Dendritic cell treated with granulocyte-macrophage colony-stimulating factor and Interleukin-4, amounts not matched to agents 40 ng/mL and 50 ng/mL, for 4 days (primary cell): ENCODE measurements around the gene CSNK1G3.
"Not testable (repeated sequence)": the region's sequence is repeated elsewhere in the genome, so short reads cannot be mapped to it uniquely, and the experiment has no call there.

Source experiments
- H3K27ac Mint-ChIP-seq: one replicate; pipeline ENCODE4 v1.8.0; 2022; ENCODE audit warnings: mild to moderate bottlenecking, mixed read lengths
- H3K27me3 Mint-ChIP-seq: one replicate; pipeline ENCODE4 v1.8.0; 2022; ENCODE audit warnings: mild to moderate bottlenecking, mixed read lengths
- H3K36me3 Mint-ChIP-seq: one replicate; pipeline ENCODE4 v1.8.0; 2022; ENCODE audit warnings: low read depth, mixed read lengths
- H3K4me1 Mint-ChIP-seq: one replicate; pipeline ENCODE4 v1.8.0; 2022; ENCODE audit warnings: low read depth, mixed read lengths
- H3K4me3 Mint-ChIP-seq: one replicate; pipeline ENCODE4 v1.8.0; 2022; ENCODE audit warnings: mild to moderate bottlenecking, moderate library complexity, mixed read lengths
- H3K9me3 Mint-ChIP-seq: one replicate; pipeline ENCODE4 v1.8.0; 2022; ENCODE audit warnings: mixed read lengths
- intact Hi-C: fragments of 100-400 bp; cut with micrococcal nuclease; formaldehyde crosslinking; loops from one replicate; pipeline ENCODE4 v1.15.0; 2022

Gene CSNK1G3

DNA sequence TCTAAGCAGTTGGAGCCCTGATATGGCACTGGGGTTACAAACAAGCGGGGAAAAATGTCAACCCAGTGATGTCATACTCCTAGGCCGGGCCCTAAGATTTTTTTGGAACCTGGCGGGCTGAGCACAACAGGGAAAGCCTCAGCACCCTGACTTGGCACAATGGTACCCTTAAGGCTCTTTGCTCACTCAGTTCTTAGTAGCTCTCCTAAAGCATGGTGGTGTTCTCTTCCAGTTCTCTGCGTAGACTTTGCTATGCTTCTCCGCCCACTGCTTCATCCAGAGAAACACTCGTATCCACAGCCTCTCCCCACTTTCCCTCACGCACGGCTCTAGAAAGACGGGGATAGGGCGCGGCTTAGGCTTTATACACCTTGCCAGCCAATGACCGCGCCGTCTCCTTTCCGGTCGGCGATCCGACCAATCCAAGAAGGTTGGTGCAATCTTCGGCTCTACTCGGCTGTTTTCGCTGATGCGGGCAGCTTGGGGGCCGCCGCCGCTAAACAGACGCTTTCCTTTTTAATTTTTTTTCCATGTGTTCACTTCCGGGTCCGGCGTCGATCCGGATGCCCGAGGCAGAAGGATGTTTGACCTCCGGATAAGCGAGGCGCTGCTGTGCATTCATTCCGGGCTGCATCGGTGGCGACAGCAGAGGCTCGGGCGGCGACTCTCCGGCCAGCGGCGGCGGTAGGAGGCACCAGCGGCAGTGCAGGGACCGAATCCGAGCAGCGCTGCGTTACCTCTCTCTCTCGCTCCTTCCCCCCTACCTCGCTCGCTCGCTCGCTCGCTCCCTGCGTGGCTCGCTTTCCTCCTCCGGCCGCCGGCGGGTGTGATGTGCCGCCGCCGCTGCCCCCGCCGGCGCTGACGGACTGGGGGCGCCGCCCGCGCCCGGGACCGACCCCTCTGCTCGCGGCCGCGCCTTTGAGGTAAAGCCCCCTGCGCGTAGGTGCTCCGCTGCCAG is at the start of gene CSNK1G3:
TSS of gene CSNK1G3 (plus strand) at position 530 of the 958 bp plus-strand sequence. CDS start 33,487 bp downstream, outside the sequence.
- Mint-ChIP-seq H3K9me3 (no peaks in the 10 kb centered on the region), H3K27ac (peak within 1 kb of the TSS; percentile 96), H3K4me3 (peak within 1 kb of the TSS; percentile 97), H3K36me3 (peaks cover 15% of the 10 kb centered on the region), H3K4me1 (peaks cover 28% of the 10 kb centered on the region), H3K27me3 (peaks cover 5% of the 10 kb centered on the region)
- intact Hi-C loops = loop anchor here (1.0 to 10.0 kb wide), 3 partner anchors 89 to 1547 kb away; partner anchors contain the start of genes CEP120 and SRFBP1

DNA sequence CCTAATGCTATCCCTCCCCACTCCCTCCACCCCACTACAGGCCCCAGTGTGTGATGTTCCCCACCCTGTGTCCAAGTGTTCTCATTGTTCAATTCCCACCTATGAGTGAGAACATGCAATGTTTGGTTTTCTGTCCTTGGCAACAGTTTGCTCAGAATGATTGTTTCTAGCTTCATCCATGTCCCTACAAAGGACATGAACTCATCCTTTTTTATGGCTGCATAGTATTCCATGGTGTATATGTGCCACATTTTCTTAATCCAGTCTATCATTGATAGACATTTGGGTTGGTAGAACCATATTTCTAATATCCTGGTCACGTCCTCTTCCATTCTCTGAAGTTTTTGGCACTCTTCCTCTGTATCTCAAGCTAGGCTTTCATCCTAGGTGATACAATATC is 45.1 kb upstream of the CSNK1G3 start:
- peaks cover 29% of the 10 kb centered on the region for H3K9me3 Mint-ChIP-seq
- H3K4me3 Mint-ChIP-seq, H3K27me3 Mint-ChIP-seq, H3K27ac Mint-ChIP-seq, H3K4me1 Mint-ChIP-seq, H3K36me3 Mint-ChIP-seq, intact Hi-C loops: not testable (repeated sequence)

GRCh38 chr5:123471385-123471784 is 40.6 kb upstream of the CSNK1G3 start:
- H3K4me1 Mint-ChIP-seq = peaks cover 1% of the 10 kb centered on the region
- peaks cover 29% of the 10 kb centered on the region for H3K9me3 Mint-ChIP-seq
- intact Hi-C loops = no loop called here
- no peak overlapping the region for H3K27ac Mint-ChIP-seq
- H3K27me3 Mint-ChIP-seq = peaks cover 8% of the 10 kb centered on the region
- H3K4me3 Mint-ChIP-seq = no peak overlapping the region
- no peaks in the 10 kb centered on the region for H3K36me3 Mint-ChIP-seq

- H3K9me3 Mint-ChIP-seq = peaks cover 22% of the 10 kb centered on the region
- intact Hi-C loops = no loop called here
- peaks cover 7% of the 10 kb centered on the region for H3K27me3 Mint-ChIP-seq
- H3K4me3 Mint-ChIP-seq = no peak overlapping the region
- no peaks in the 10 kb centered on the region for H3K4me1 Mint-ChIP-seq
- H3K36me3 Mint-ChIP-seq = no peaks in the 10 kb centered on the region
- H3K27ac Mint-ChIP-seq = no peak overlapping the region
These were observed 39.6 kb upstream of the CSNK1G3 start for GRCh38 chr5:123472150-123472924.

DNA sequence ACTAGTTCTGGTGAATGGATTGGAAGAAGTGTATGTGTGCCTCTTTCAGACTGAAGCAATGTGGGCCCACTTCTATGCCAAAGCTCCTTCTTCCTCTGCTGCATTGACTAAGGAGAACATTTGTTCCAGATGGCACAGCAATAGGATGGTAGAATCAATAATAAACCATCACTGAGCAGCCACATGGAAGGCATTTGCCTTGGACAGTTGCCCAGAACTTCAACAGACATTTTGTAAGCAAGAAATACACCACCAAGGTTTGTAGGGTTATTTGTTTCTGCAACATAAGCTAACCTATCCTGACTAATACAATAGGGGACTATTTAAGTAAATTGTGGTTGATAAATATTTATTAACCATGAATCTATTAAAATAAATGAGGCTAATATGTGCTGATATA is 37.7 kb upstream of the CSNK1G3 start:
- Mint-ChIP-seq H3K27me3 (peaks cover 5% of the 10 kb centered on the region), H3K27ac (no peak overlapping the region), H3K9me3 (peaks cover 12% of the 10 kb centered on the region), H3K36me3 (no peaks in the 10 kb centered on the region), H3K4me1 (no peaks in the 10 kb centered on the region), H3K4me3 (no peak overlapping the region)
- intact Hi-C loops = no loop called here

DNA sequence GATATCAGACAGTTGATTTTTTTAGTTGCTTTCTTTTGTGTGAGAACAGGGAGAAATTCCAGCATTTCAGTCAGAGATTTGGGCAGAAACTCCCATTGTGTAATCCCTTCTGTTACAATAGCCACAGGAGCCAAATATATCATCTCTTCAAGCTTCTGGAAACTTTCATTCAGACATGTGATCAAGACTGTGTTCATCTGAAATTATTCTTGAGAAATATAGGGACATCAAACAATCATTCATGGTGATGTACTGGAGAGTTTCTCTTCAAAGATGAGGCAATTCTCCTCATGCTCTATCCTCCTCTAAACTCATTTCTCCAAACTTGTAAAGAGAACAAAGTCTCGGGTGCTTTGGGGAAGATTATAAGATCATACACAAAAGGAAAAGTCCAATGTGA is 35.2 kb upstream of the CSNK1G3 start:
- H3K4me1 Mint-ChIP-seq = no peaks in the 10 kb centered on the region
- no peak overlapping the region for H3K27ac Mint-ChIP-seq
- H3K27me3 Mint-ChIP-seq = peaks cover 5% of the 10 kb centered on the region
- H3K4me3 Mint-ChIP-seq = no peak overlapping the region
- no peaks in the 10 kb centered on the region for H3K9me3 Mint-ChIP-seq
- intact Hi-C loops = no loop called here
- H3K36me3 Mint-ChIP-seq = no peaks in the 10 kb centered on the region

GRCh38 chr5:123478546-123478945 is 33.4 kb upstream of the CSNK1G3 start:
- intact Hi-C loops = no loop called here
- H3K9me3 Mint-ChIP-seq = no peaks in the 10 kb centered on the region
- H3K36me3 Mint-ChIP-seq = no peaks in the 10 kb centered on the region
- no peak overlapping the region for H3K4me3 Mint-ChIP-seq
- peaks cover 5% of the 10 kb centered on the region for H3K27me3 Mint-ChIP-seq
- H3K4me1 Mint-ChIP-seq = no peaks in the 10 kb centered on the region
- no peak overlapping the region for H3K27ac Mint-ChIP-seq

DNA sequence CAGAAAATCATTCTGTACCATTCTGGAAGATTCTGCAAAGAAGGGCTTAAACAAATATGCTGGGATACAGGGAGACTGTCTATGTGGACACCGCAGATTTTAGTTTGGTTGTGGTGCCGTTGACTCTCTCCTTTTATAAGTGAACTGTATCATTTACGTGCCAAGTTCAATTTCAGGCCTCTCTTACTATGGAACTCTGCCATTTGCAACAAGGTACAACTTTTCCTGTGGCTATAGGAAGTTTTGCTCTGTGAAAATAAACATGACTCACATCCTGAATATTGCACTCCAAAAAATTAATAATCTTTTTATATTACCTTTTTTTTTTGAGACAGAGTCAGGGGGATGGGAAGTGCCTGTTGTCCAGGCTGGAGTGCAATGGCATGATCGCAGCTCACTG is 29.7 kb upstream of the CSNK1G3 start:
- no peak overlapping the region for H3K27ac Mint-ChIP-seq
- H3K36me3 Mint-ChIP-seq = no peaks in the 10 kb centered on the region
- H3K4me1 Mint-ChIP-seq = no peaks in the 10 kb centered on the region
- no peak overlapping the region for H3K4me3 Mint-ChIP-seq
- no peaks in the 10 kb centered on the region for H3K9me3 Mint-ChIP-seq
- intact Hi-C loops = no loop called here
- peaks cover 3% of the 10 kb centered on the region for H3K27me3 Mint-ChIP-seq

GRCh38 chr5:123483446-123484077 is 28.4 kb upstream of the CSNK1G3 start:
- no peaks in the 10 kb centered on the region for H3K4me1 Mint-ChIP-seq
- H3K9me3 Mint-ChIP-seq = no peaks in the 10 kb centered on the region
- no peak overlapping the region for H3K27ac Mint-ChIP-seq
- no peaks in the 10 kb centered on the region for H3K36me3 Mint-ChIP-seq
- H3K27me3 Mint-ChIP-seq = peaks cover 3% of the 10 kb centered on the region
- no peak overlapping the region for H3K4me3 Mint-ChIP-seq
- intact Hi-C loops = no loop called here

- Mint-ChIP-seq H3K27me3 (peaks cover 3% of the 10 kb centered on the region), H3K4me3 (no peak overlapping the region), H3K4me1 (no peaks in the 10 kb centered on the region), H3K27ac (no peak overlapping the region), H3K9me3 (no peaks in the 10 kb centered on the region), H3K36me3 (no peaks in the 10 kb centered on the region)
- intact Hi-C loops = no loop called here
These were observed 26.7 kb upstream of the CSNK1G3 start for GRCh38 chr5:123485275-123485674.

GRCh38 chr5:123486951-123487655 is 24.9 kb upstream of the CSNK1G3 start:
- Mint-ChIP-seq H3K36me3 (no peaks in the 10 kb centered on the region), H3K27me3 (peaks cover 3% of the 10 kb centered on the region), H3K9me3 (no peaks in the 10 kb centered on the region), H3K4me1 (no peaks in the 10 kb centered on the region), H3K4me3 (no peak overlapping the region), H3K27ac (no peak overlapping the region)
- intact Hi-C loops = no loop called here

- Mint-ChIP-seq H3K9me3 (no peaks in the 10 kb centered on the region), H3K4me1 (no peaks in the 10 kb centered on the region), H3K27me3 (peaks cover 3% of the 10 kb centered on the region), H3K4me3 (no peak overlapping the region), H3K36me3 (no peaks in the 10 kb centered on the region), H3K27ac (no peak overlapping the region)
- intact Hi-C loops = no loop called here
These were observed 21.0 kb upstream of the CSNK1G3 start for GRCh38 chr5:123490974-123491373.

DNA sequence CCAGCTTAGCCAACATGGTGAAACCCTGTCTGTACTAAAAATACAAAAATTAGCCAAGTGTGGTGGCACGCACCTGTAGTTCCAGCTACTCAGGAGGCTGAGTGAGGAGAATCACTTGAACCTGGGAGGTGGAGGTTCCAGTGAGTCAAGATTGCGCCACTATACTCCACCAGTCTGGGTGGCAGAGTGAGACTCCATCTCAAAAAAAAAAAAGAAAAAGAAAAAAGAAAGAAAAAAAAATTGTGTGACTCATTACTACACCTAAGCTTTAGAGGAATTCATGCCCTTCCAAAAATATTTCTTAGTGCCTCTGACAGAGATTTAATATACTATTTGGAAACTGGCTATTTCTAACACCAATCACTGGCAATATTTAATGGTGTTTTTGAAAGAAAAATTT is 16.8 kb upstream of the CSNK1G3 start:
- intact Hi-C loops, H3K36me3 Mint-ChIP-seq, H3K27ac Mint-ChIP-seq, H3K27me3 Mint-ChIP-seq, H3K4me3 Mint-ChIP-seq, H3K9me3 Mint-ChIP-seq, H3K4me1 Mint-ChIP-seq: not testable (repeated sequence)
